Fibroblast of mammary gland (primary cell): ENCODE measurements around the gene RADIL.

Experiments used
- DNase-seq: peaks from one replicate; pipeline ENCODE4 v3.0.0-alpha.2; 2010; ENCODE audit warnings: low read depth
- H3K4me3 ChIP-seq: 2 replicates; pipeline ENCODE4 v1.5.1; 2011; ENCODE audit warnings: low read depth, mild to moderate bottlenecking, low read length, moderate library complexity; ENCODE audit not compliant: control insufficient read depth
- TF ChIP-seq, protein P1 (sequence below): conservative IDR thresholded peaks from 2 replicates; pipeline ENCODE4 v1.5.1; 2011; ENCODE audit warnings: low read depth, low read length, inconsistent platforms; ENCODE audit not compliant: control insufficient read depth, insufficient read depth

Gene RADIL

DNA sequence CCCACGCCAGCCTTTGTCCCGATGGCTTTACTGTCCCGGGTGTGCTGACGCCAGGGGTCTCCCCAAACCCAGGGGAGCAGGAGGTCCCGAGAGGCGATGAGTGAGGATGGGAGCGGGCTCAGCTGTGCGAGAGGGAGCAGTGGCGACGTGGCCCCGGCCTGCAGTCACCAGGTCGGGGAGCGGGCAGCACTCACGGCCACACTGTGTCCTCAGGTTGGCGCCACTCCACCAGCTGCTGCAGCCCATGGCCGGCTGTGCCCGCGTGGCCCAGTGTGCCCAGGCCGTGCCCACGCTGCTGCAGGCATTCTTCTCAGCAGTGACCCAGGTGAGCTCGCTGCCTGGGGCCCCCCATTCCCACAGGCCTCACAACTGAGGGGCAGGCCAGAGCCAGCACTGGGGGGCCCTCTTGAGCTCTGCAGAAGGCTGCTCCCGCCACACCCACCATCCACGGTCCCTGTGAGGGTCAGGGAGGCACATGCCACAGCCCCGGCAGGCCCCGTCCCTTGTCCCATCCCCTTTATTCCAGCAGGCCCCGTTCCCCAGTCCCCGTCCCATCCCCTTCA is 94.8 kb downstream of the RADIL start:
- TF ChIP-seq, protein P1, sequence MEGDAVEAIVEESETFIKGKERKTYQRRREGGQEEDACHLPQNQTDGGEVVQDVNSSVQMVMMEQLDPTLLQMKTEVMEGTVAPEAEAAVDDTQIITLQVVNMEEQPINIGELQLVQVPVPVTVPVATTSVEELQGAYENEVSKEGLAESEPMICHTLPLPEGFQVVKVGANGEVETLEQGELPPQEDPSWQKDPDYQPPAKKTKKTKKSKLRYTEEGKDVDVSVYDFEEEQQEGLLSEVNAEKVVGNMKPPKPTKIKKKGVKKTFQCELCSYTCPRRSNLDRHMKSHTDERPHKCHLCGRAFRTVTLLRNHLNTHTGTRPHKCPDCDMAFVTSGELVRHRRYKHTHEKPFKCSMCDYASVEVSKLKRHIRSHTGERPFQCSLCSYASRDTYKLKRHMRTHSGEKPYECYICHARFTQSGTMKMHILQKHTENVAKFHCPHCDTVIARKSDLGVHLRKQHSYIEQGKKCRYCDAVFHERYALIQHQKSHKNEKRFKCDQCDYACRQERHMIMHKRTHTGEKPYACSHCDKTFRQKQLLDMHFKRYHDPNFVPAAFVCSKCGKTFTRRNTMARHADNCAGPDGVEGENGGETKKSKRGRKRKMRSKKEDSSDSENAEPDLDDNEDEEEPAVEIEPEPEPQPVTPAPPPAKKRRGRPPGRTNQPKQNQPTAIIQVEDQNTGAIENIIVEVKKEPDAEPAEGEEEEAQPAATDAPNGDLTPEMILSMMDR: no peak
- no peak for DNase-seq
- H3K4me3 ChIP-seq: no peak overlapping the region

GRCh38 chr7:4787947-4788626 is 95.4 kb downstream of the RADIL start:
- DNase-seq: no peak
- H3K4me3 ChIP-seq: no peak overlapping the region
- TF ChIP-seq, protein P1: no peak

DNA sequence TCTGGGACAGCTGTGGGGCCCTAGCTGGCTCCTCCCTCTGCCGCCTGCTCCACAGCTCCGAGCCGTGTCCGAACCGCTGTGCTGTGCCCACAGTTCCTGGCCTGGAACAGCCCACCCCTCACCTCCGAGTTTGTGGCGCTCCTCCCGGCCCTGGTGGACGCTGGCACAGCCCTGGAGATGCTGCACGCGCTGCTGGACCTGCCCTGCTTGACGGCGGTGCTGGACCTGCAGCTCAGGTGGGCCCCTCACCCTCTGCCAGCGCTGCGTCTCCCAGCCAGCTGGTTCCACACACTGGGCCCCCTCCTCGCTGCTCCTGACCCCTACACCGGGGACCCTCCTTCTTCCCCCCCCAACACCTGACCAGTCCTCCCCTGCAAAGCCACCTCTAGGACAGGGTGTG is 96.0 kb downstream of the RADIL start:
- TF ChIP-seq, protein P1: no peak
- no peak overlapping the region for H3K4me3 ChIP-seq
- no peak for DNase-seq

DNA sequence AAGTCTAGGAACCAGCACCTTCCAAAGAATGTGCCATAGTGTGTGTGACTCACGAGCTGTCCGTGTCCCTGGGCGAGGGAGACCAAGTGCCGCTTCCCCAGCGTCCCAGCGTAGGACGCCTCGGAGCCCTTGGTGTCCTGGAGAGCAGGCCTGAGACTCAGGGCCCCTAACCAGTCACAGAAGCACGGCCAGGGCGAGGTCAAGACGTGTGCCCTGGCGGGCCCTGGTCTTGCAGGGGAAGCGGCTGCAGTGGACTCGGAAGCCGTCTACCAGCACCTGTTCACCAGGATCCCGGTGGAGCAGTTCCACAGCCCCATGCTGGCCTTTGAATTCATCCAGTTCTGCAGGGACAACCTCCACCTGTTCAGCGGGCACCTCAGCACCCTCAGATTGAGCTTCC is 97.5 kb downstream of the RADIL start:
- no peak for DNase-seq
- H3K4me3 ChIP-seq: no peak overlapping the region
- TF ChIP-seq, protein P1: no peak

- DNase-seq: no peak
- no peak overlapping the region for H3K4me3 ChIP-seq
- TF ChIP-seq, protein P1: no peak
These were observed 98.1 kb downstream of the RADIL start for GRCh38 chr7:4785371-4785770.

- no peak for DNase-seq
- TF ChIP-seq, protein P1: no peak
- H3K4me3 ChIP-seq: no peak overlapping the region
These were observed 98.7 kb downstream of the RADIL start for GRCh38 chr7:4784799-4785198.
